ENCODE data around the gene CCND1. TPM values are rescaled to one million over a fixed set of nuclear protein-coding genes. Genes with fewer than 3 reads are reported as not detected.
A peak's percentile ranks its signal among the peaks of the same experiment; 100 is the strongest.

CCND1 gene
- total and polyA plus RNA-seq, 4 donors = 59.0 to 226 (median 63.5) TPM

DNA sequence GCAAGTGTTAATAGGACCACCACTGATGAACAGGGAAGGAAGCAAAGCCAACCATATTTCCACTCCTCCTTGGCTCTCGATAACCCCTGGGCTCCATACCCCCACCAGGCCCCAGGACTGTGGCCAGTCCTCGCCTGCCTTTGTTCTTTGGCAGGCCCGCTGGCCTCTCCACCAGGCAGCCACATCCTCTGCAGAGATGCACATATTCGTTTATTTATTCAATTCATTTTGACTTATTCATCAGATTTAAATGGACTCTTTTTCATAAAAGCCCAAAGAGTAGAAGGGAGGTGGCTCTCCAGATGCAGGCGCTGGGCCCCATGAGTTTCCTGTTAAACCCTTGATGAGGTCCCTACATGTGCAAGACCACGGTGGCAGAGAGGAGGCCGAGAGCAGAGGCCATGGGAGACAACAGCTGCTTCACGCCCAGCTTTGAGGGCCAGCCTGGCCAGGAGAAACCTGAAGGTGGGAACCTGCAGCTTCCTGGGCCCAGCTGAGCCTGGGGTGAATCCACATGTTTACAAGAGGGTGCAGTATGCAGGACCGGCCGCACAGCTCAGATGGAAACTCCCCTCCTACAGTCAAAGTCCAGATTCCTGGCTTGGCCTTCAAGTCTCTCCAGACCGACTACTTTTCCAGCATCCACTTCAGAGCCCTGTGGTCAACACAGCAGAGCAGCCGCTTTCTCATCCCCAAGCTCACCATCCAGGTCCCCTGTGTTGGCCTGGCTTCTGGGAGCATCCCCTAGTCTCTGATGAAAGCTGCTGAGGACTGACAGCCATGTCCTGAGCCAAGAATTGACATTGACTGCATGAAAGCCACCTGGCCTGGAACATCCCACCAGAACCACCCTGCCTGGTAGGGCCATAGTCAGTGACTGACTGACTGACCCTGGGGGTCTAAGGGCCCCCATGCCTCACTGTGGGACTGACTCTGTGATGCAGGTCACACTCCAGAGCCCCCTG lies 39.7 kb upstream of the CCND1 start:
- no peaks in the 10 kb centered on the region for H3K4me1 ChIP-seq (ENCODE audit: control insufficient read depth, insufficient read depth, low read length)
- H3K36me3 ChIP-seq (ENCODE audit: control insufficient read depth, insufficient read depth, low read length) = no peaks in the 10 kb centered on the region
- H3K27me3 ChIP-seq (ENCODE audit: control insufficient read depth, insufficient read depth, low read length) = peaks cover 4% of the 10 kb centered on the region
- no peak overlapping the region for H3K4me3 ChIP-seq (ENCODE audit: low read depth, low read length)
- WGBS (ENCODE audit: insufficient coverage) = 94% methylated on average over 11 of the region's 12 CpGs
- no peak for DNase-seq (ENCODE audit: low read depth in 4 of 6, low spot score in 6 of 6)
- H3K27ac ChIP-seq (ENCODE audit: low read depth, low read length) = no peak overlapping the region
- H3K9me3 ChIP-seq (ENCODE audit: control insufficient read depth, insufficient read depth, low read length) = peaks cover 2% of the 10 kb centered on the region

DNA sequence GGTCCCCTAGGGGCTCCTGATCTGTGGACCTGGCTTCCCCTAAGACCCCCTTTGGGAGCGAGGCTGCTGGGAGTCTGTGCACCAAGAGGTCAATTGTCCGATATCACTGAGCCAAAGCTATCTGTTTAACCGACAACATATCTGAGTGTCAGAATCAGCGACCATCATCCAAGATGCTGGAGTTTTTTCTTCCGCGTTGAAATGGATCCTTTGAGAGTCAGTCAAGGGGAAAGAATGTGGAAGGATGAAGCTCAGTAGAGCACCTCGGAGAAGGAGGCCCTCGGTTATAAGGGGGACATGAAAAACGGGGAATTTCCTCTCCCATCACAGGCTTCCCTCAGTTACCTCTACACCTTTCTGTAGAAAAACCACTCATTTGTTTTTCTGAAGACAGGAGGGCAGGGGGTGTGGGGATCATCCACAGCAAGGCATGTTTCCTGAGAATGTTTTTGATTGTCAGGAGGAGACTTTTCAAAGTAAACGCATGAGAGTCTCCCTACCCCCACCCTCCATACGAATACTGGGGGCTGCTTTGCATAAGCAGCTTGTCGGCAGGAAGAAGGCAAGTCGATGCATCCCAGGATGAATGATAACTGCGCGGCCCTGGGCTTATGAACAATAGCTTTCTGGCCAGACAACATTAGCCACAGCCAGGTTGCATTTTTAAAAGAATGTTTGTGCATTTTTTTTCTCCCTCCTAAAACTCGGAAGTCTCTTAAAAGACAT lies 37.7 kb upstream of the CCND1 start:
- Histone ChIP-seq H3K4me1 (ENCODE audit: control insufficient read depth, insufficient read depth, low read length) (no peaks in the 10 kb centered on the region), H3K36me3 (ENCODE audit: control insufficient read depth, insufficient read depth, low read length) (no peaks in the 10 kb centered on the region), H3K4me3 (ENCODE audit: low read depth, low read length) (no peak overlapping the region), H3K27me3 (ENCODE audit: control insufficient read depth, insufficient read depth, low read length) (peaks cover 4% of the 10 kb centered on the region), H3K27ac (ENCODE audit: low read depth, low read length) (no peak overlapping the region), H3K9me3 (ENCODE audit: control insufficient read depth, insufficient read depth, low read length) (peaks cover 3% of the 10 kb centered on the region)
- WGBS (ENCODE audit: insufficient coverage) = 26% methylated on average over 8 of the region's 16 CpGs
- DNase-seq (ENCODE audit: low read depth in 4 of 6, low spot score in 6 of 6) = peak in 1 of 6 donors; percentile 32

- DNase-seq (ENCODE audit: low read depth in 4 of 6, low spot score in 6 of 6) = no peak
- H3K4me1 ChIP-seq (ENCODE audit: control insufficient read depth, insufficient read depth, low read length) = no peaks in the 10 kb centered on the region
- no peak overlapping the region for H3K4me3 ChIP-seq (ENCODE audit: low read depth, low read length)
- H3K27ac ChIP-seq (ENCODE audit: low read depth, low read length) = no peak overlapping the region
- peaks cover 4% of the 10 kb centered on the region for H3K27me3 ChIP-seq (ENCODE audit: control insufficient read depth, insufficient read depth, low read length)
- 84% methylated on average over 4 of the region's 7 CpGs for WGBS (ENCODE audit: insufficient coverage)
- H3K36me3 ChIP-seq (ENCODE audit: control insufficient read depth, insufficient read depth, low read length) = no peaks in the 10 kb centered on the region
- H3K9me3 ChIP-seq (ENCODE audit: control insufficient read depth, insufficient read depth, low read length) = peaks cover 6% of the 10 kb centered on the region
Observed at GRCh38 chr11:69604055-69604454, 36.9 kb upstream of the CCND1 start.

- 92% methylated on average over 17 of the region's 18 CpGs for WGBS (ENCODE audit: insufficient coverage)
- Histone ChIP-seq H3K27me3 (ENCODE audit: control insufficient read depth, insufficient read depth, low read length) (peaks cover 4% of the 10 kb centered on the region), H3K9me3 (ENCODE audit: control insufficient read depth, insufficient read depth, low read length) (peaks cover 6% of the 10 kb centered on the region), H3K36me3 (ENCODE audit: control insufficient read depth, insufficient read depth, low read length) (no peaks in the 10 kb centered on the region), H3K4me1 (ENCODE audit: control insufficient read depth, insufficient read depth, low read length) (no peaks in the 10 kb centered on the region), H3K27ac (ENCODE audit: low read depth, low read length) (no peak overlapping the region), H3K4me3 (ENCODE audit: low read depth, low read length) (no peak overlapping the region)
- no peak for DNase-seq (ENCODE audit: low read depth in 4 of 6, low spot score in 6 of 6)
Observed at GRCh38 chr11:69605737-69606526, 35.0 kb upstream of the CCND1 start.

GRCh38 chr11:69609351-69609750 lies 31.6 kb upstream of the CCND1 start:
- no peaks in the 10 kb centered on the region for H3K36me3 ChIP-seq (ENCODE audit: control insufficient read depth, insufficient read depth, low read length)
- H3K4me1 ChIP-seq (ENCODE audit: control insufficient read depth, insufficient read depth, low read length) = no peaks in the 10 kb centered on the region
- no peak overlapping the region for H3K27ac ChIP-seq (ENCODE audit: low read depth, low read length)
- no peak for DNase-seq (ENCODE audit: low read depth in 4 of 6, low spot score in 6 of 6)
- H3K9me3 ChIP-seq (ENCODE audit: control insufficient read depth, insufficient read depth, low read length) = peaks cover 6% of the 10 kb centered on the region
- no CpG with 5 or more reads among the region's 2 CpGs for WGBS (ENCODE audit: insufficient coverage)
- H3K27me3 ChIP-seq (ENCODE audit: control insufficient read depth, insufficient read depth, low read length) = no peaks in the 10 kb centered on the region
- no peak overlapping the region for H3K4me3 ChIP-seq (ENCODE audit: low read depth, low read length)

- Histone ChIP-seq H3K4me3 (ENCODE audit: low read depth, low read length) (no peak overlapping the region), H3K4me1 (ENCODE audit: control insufficient read depth, insufficient read depth, low read length) (peaks cover 9% of the 10 kb centered on the region), H3K9me3 (ENCODE audit: control insufficient read depth, insufficient read depth, low read length) (peaks cover 6% of the 10 kb centered on the region), H3K27ac (ENCODE audit: low read depth, low read length) (no peak overlapping the region), H3K36me3 (ENCODE audit: control insufficient read depth, insufficient read depth, low read length) (no peaks in the 10 kb centered on the region), H3K27me3 (ENCODE audit: control insufficient read depth, insufficient read depth, low read length) (no peaks in the 10 kb centered on the region)
- 78% methylated on average over 14 of the region's 17 CpGs for WGBS (ENCODE audit: insufficient coverage)
- no peak for DNase-seq (ENCODE audit: low read depth in 4 of 6, low spot score in 6 of 6)
Observed at GRCh38 chr11:69611548-69612526, 29.1 kb upstream of the CCND1 start.

GRCh38 chr11:69613594-69613993 lies 27.4 kb upstream of the CCND1 start:
- no peak overlapping the region for H3K27ac ChIP-seq (ENCODE audit: low read depth, low read length)
- no peak for DNase-seq (ENCODE audit: low read depth in 4 of 6, low spot score in 6 of 6)
- peaks cover 9% of the 10 kb centered on the region for H3K4me1 ChIP-seq (ENCODE audit: control insufficient read depth, insufficient read depth, low read length)
- no peaks in the 10 kb centered on the region for H3K36me3 ChIP-seq (ENCODE audit: control insufficient read depth, insufficient read depth, low read length)
- 95% methylated on average over 9 of the region's 9 CpGs for WGBS (ENCODE audit: insufficient coverage)
- no peak overlapping the region for H3K4me3 ChIP-seq (ENCODE audit: low read depth, low read length)
- H3K27me3 ChIP-seq (ENCODE audit: control insufficient read depth, insufficient read depth, low read length) = no peaks in the 10 kb centered on the region
- H3K9me3 ChIP-seq (ENCODE audit: control insufficient read depth, insufficient read depth, low read length) = peaks cover 4% of the 10 kb centered on the region

DNA sequence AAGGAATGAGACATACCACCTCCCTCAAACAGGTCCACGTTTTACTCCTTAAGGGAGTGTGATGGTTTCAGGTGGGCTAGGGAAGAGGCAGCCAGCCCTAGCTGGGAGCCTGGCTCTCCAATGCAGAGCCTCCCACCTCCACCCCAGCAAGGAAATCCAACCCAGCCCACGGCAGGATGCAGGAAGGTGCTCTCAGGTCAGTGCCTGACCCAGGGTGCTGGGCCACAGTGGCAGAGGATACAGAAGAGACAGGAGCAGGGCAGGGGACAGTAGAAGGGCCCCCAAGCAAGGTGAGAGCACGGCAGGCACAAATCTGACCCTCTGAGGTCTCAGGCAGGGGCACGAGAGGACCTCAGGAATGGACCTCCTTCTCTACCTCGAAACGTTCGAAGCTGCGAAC lies 26.9 kb upstream of the CCND1 start:
- H3K4me3 ChIP-seq (ENCODE audit: low read depth, low read length) = no peak overlapping the region
- no peaks in the 10 kb centered on the region for H3K36me3 ChIP-seq (ENCODE audit: control insufficient read depth, insufficient read depth, low read length)
- H3K27ac ChIP-seq (ENCODE audit: low read depth, low read length) = no peak overlapping the region
- DNase-seq (ENCODE audit: low read depth in 4 of 6, low spot score in 6 of 6) = no peak
- peaks cover under 1% of the 10 kb centered on the region for H3K9me3 ChIP-seq (ENCODE audit: control insufficient read depth, insufficient read depth, low read length)
- WGBS (ENCODE audit: insufficient coverage) = 82% methylated on average over 5 of the region's 8 CpGs
- H3K27me3 ChIP-seq (ENCODE audit: control insufficient read depth, insufficient read depth, low read length) = no peaks in the 10 kb centered on the region
- H3K4me1 ChIP-seq (ENCODE audit: control insufficient read depth, insufficient read depth, low read length) = peaks cover 9% of the 10 kb centered on the region
